WERI-Rb-1 (cell line): Measurements from ENCODE around the gene TRMT2A.
"Not testable (repeated sequence)": the region's sequence is repeated elsewhere in the genome, so short reads cannot be mapped to it uniquely, and the experiment has no call there.

Source experiments
- DNase-seq: peaks from one replicate; pipeline ENCODE4 v3.0.0-alpha.2; 2020
- H3K27ac ChIP-seq: fragments of 250-450 bp; sonication (Bioruptor Pico); 2 replicates; pipeline ENCODE4 v1.5.1; 2020; ENCODE audit warnings: mild to moderate bottlenecking, moderate library complexity
- H3K27me3 ChIP-seq: fragments of 250-450 bp; sonication (Bioruptor Pico); 2 replicates; pipeline ENCODE4 v1.5.1; 2021; ENCODE audit warnings: mild to moderate bottlenecking, low read depth, moderate library complexity; ENCODE audit not compliant: insufficient read depth, severe bottlenecking
- H3K36me3 ChIP-seq: fragments of 250-450 bp; sonication (Bioruptor Pico); 2 replicates; pipeline ENCODE4 v1.5.1; 2020; ENCODE audit warnings: mild to moderate bottlenecking, moderate library complexity
- H3K4me3 ChIP-seq: 2 replicates; pipeline ENCODE4 v1.5.1; 2011; ENCODE audit warnings: low read depth, mild to moderate bottlenecking, control low read depth, low read length
- H3K9me3 ChIP-seq: fragments of 250-450 bp; sonication (Bioruptor Pico); 2 replicates; pipeline ENCODE4 v1.5.1; 2021; ENCODE audit warnings: mild to moderate bottlenecking, moderate library complexity; ENCODE audit not compliant: severe bottlenecking
- TF ChIP-seq, protein P1 (sequence below): IDR thresholded peaks from 2 replicates; pipeline ENCODE4 v1.5.1; 2011; ENCODE audit warnings: low read depth, mild to moderate bottlenecking, control low read depth, inconsistent platforms, low read length

Gene TRMT2A

DNA sequence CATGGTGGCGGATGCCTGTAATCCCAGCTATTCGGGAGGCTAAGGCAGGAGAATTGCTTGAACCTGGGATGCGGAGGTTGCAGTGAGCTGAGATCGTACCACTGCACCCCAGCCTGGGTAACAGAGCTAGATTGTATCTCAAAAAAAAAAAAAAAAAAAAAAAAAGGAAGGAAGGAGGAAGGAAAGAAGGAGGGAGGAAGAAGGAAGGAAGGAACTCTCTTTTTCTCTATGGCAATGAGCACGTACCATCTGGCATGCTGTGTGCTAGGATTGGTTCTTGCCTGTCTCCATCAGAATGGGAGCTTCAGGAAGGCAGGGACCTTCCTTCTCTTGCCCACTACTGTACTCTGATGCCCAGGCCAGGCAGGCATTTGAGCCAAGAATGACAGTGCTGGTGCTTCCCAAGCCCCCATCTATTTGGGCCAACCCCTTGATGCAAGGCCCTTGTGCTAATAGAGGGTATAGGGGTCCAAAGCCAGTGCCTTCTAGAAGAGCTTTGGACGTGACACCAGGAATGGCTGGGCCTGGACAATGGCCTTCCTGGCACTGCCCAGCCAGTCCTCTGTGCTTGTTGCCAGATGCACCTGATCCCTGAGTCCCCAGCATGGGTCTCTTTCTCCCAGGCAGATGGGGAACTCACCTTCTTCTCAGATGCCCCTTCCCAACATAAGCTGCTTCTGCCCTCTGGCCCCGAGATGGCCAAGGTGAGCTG, 47.5 kb downstream of the TRMT2A start:
- no peak overlapping the region for H3K27ac ChIP-seq
- TF ChIP-seq, protein P1, sequence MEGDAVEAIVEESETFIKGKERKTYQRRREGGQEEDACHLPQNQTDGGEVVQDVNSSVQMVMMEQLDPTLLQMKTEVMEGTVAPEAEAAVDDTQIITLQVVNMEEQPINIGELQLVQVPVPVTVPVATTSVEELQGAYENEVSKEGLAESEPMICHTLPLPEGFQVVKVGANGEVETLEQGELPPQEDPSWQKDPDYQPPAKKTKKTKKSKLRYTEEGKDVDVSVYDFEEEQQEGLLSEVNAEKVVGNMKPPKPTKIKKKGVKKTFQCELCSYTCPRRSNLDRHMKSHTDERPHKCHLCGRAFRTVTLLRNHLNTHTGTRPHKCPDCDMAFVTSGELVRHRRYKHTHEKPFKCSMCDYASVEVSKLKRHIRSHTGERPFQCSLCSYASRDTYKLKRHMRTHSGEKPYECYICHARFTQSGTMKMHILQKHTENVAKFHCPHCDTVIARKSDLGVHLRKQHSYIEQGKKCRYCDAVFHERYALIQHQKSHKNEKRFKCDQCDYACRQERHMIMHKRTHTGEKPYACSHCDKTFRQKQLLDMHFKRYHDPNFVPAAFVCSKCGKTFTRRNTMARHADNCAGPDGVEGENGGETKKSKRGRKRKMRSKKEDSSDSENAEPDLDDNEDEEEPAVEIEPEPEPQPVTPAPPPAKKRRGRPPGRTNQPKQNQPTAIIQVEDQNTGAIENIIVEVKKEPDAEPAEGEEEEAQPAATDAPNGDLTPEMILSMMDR, result no peak
- no peak for DNase-seq

DNA sequence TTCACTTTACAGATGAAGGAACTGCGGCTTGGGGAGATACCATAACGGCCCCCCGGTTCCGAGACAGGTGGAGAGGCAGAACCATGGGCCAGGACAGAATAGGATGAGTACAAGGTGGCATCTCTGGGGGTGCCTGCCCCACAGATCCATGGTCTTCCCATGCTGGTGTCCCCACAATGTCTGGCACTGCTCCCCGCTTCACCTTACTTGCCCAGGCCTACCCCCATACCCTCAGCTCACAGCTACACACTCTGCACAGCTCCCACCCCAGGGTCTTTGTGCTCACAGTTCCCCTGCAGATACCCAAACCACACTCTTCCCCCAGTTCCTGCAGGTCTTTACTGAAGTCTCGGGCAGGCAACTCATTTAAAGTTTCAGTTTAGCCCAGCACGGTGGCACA, 48.4 kb downstream of the TRMT2A start:
- DNase-seq, result no peak
- no peaks in the 10 kb centered on the region for H3K27me3 ChIP-seq
- no peak overlapping the region for H3K27ac ChIP-seq
- H3K9me3 ChIP-seq, result no peaks in the 10 kb centered on the region
- no peaks in the 10 kb centered on the region for H3K36me3 ChIP-seq
- no peak overlapping the region for H3K4me3 ChIP-seq
- TF ChIP-seq, protein P1, result no peak

More for the DNA sequence above, 47.5 kb downstream of the TRMT2A start:
- Histone ChIP-seq H3K9me3 (no peaks in the 10 kb centered on the region), H3K27me3 (no peaks in the 10 kb centered on the region), H3K36me3 (no peaks in the 10 kb centered on the region), H3K4me3 (no peak overlapping the region)

- H3K4me3 ChIP-seq, DNase-seq, H3K9me3 ChIP-seq, H3K36me3 ChIP-seq, H3K27ac ChIP-seq, H3K27me3 ChIP-seq: not testable (repeated sequence)
These were observed 49.7 kb downstream of the TRMT2A start for GRCh38 chr22:20067384-20067682.

- H3K27me3 ChIP-seq, result no peaks in the 10 kb centered on the region
- no peak overlapping the region for H3K4me3 ChIP-seq
- no peaks in the 10 kb centered on the region for H3K36me3 ChIP-seq
- no peaks in the 10 kb centered on the region for H3K9me3 ChIP-seq
- TF ChIP-seq, protein P1, result no peak
- no peak overlapping the region for H3K27ac ChIP-seq
- no peak for DNase-seq
These were observed 50.2 kb downstream of the TRMT2A start for GRCh38 chr22:20066617-20067383.

DNA sequence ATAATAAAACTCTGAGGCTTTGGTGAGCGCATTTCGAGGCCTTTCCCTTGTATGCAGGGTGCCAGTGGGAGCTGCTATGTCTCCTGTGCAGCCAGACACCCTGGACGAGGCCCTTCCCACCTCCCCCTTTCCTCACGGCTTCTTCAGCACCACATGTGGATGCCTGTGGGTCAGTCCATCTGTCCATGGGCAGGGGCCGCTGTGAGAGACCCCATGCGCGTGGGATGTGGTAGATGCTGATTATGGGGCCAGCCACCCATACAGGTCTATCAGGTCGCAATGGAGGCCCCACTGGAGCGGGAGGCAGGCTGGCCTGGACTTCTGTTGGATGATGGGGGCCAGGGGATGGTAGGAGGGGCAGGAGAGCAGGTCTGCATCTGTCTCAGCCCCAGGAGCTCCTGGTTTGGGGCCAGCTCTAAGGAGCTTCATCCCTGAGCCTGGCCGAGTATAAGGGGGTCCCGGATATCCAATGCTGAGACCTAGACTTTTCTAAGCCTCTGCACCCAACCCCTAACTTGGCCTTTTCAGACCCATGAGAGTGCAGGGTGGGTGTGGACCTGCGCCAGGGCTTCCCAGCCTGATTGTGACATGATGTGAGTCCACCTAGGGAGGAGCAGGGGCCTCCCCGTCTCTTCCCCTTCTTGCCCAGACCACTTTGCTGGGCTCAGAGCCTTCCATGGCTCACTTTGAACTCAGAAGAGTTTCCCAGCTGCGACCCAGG, 51.0 kb downstream of the TRMT2A start:
- TF ChIP-seq, protein P1, result no peak

More for the DNA sequence above, 51.0 kb downstream of the TRMT2A start:
- no peak for DNase-seq
- Histone ChIP-seq H3K4me3 (no peak overlapping the region), H3K27me3 (no peaks in the 10 kb centered on the region), H3K36me3 (no peaks in the 10 kb centered on the region; the same call in 1 of the 2 replicates), H3K27ac (no peak overlapping the region), H3K9me3 (no peaks in the 10 kb centered on the region)
